ENCODE measurements around the gene RIMS3. TPM values are rescaled to one million over a fixed set of nuclear protein-coding genes. Genes with fewer than 3 reads are reported as not detected.

Gene RIMS3
- total and polyA plus RNA-seq, 12 donors: 0.14 to 2.0 (median 0.71) TPM

GRCh38 chr1:40711465-40712404 is 46.3 kb upstream of the RIMS3 start:
- no peak for TF ChIP-seq CTCF (IDR thresholded peaks at IDR 0.05)
- H3K4me1 ChIP-seq: peaks cover 0 to 86% (median 74%) of the 10 kb centered on the region in 9 donors
- intact Hi-C loops (cut with DNase I): loop anchor here in 1 of 10 donors (5.0 kb wide), 1 partner anchor 46 kb away; no protein-coding TSS in a partner anchor
- ATAC-seq (peak in 7 of 8 donors; percentile 18 to 48 (median 40)), DNase-seq (no peak)
- H3K36me3 ChIP-seq: peaks cover 0 to 16% (median 0%) of the 10 kb centered on the region in 9 donors
- peak overlapping the region in 9 of 10 donors; percentile 35 to 67 (median 64) for H3K4me3 ChIP-seq
- H3K27me3 ChIP-seq: no peaks in the 10 kb centered on the region
- H3K9me3 ChIP-seq: no peaks in the 10 kb centered on the region
- WGBS, 2 donors: 3 to 5% methylated on average over 3 of the region's 3 CpGs
- H3K27ac ChIP-seq: peak overlapping the region; percentile 79 to 91 (median 88)

GRCh38 chr1:40710581-40711315 is 45.3 kb upstream of the RIMS3 start:
- ATAC-seq: peak in 3 of 8 donors; percentile 43 to 45 (median 44)
- no peak for TF ChIP-seq CTCF (IDR thresholded peaks at IDR 0.05)

GRCh38 chr1:40709802-40710278 is 44.4 kb upstream of the RIMS3 start:
- no peak for TF ChIP-seq CTCF (IDR thresholded peaks at IDR 0.05)
- intact Hi-C loops (cut with DNase I): loop anchor here in 2 of 10 donors (1.0 to 5.0 kb wide), 2 partner anchors 18 to 47 kb away; no protein-coding TSS in a partner anchor
- H3K9me3 ChIP-seq: no peaks in the 10 kb centered on the region
- H3K36me3 ChIP-seq: peaks cover 0 to 16% (median 0%) of the 10 kb centered on the region in 9 donors
- WGBS, 2 donors: 2 to 7% methylated on average over 3 of the region's 3 CpGs
- peak overlapping the region; percentile 79 to 91 (median 88) for H3K27ac ChIP-seq
- peaks cover 0 to 74% (median 65%) of the 10 kb centered on the region in 9 donors for H3K4me1 ChIP-seq
- DNase-seq (no peak), ATAC-seq (no peak)
- peak overlapping the region; percentile 19 to 67 (median 62) for H3K4me3 ChIP-seq
- no peaks in the 10 kb centered on the region for H3K27me3 ChIP-seq

More at GRCh38 chr1:40710581-40711315, 45.3 kb upstream of the RIMS3 start:
- WGBS, 2 donors: 2 to 7% methylated on average over 7 of the region's 7 CpGs
- H3K27ac ChIP-seq: peak overlapping the region; percentile 79 to 91 (median 88)
- intact Hi-C loops (cut with DNase I): loop anchor here in 1 of 10 donors (5.0 kb wide), 1 partner anchor 47 kb away; no protein-coding TSS in a partner anchor
- peak in 1 of 2 donors; percentile 4 for DNase-seq
- peaks cover 0 to 76% (median 67%) of the 10 kb centered on the region in 9 donors for H3K4me1 ChIP-seq
- H3K36me3 ChIP-seq: peaks cover 0 to 16% (median 0%) of the 10 kb centered on the region in 9 donors
- no peaks in the 10 kb centered on the region for H3K9me3 ChIP-seq
- peak overlapping the region; percentile 19 to 67 (median 62) for H3K4me3 ChIP-seq
- H3K27me3 ChIP-seq: no peaks in the 10 kb centered on the region
